Measurements from ENCODE around the gene CORO1C.

GRCh38 chr12:108672054-108672453, 59.3 kb downstream of the CORO1C start:
- TF ChIP-seq EZH2 (IDR thresholded peaks at IDR 0.05; ENCODE audit: insufficient read depth, poor library complexity, severe bottlenecking) (no peak), EZH2phosphoT487 (IDR thresholded peaks at IDR 0.05; ENCODE audit: insufficient read depth, low read depth) (no peak)
